ENCODE results near the gene TRA2A. TPM values are rescaled to one million over a fixed set of nuclear protein-coding genes. Genes with fewer than 3 reads are reported as not detected.

TRA2A gene
- total and polyA plus RNA-seq, 2 donors from 2014 or later = 46.4 to 67.1 TPM

DNA sequence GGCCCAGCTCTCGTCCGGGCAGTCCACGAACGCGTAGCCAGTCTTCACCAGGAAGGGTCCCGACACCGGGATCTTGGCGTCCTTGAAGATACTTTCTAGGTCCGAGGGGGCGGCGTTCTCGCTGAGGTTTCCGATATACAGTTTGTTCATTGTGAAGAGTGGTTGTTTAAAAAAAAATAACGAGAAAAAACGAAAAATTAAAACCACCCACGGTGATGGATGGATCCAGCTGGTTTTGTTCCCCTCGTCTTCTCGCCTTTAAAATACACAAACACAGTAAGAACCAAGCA lies 61.9 kb downstream of the TRA2A start:
- DNase-seq (no peak), FAIRE-seq (no peak)
- peak overlapping the region in 1 of 3 donors; percentile 73 for H3K9ac ChIP-seq (ENCODE audit: low read length in 3 of 3)
- peaks cover 0 to 5% (median 0%) of the 10 kb centered on the region in 3 donors for H3K9me3 ChIP-seq (ENCODE audit: control insufficient read depth in 2 of 3, insufficient read depth in 1 of 3, low read length in 3 of 3)
- H3K36me3 ChIP-seq (ENCODE audit: control insufficient read depth in 2 of 3, insufficient read depth in 3 of 3, low read length in 3 of 3) = no peaks in the 10 kb centered on the region
- H3K27me3 ChIP-seq (ENCODE audit: control insufficient read depth, insufficient read depth, low read length) = no peaks in the 10 kb centered on the region
- peak overlapping the region in 1 of 3 donors; percentile 80 for H3K4me3 ChIP-seq (ENCODE audit: low read length in 3 of 3)
- intact Hi-C loops (cut with DNase I) = no loop called here
- TF ChIP-seq, protein P1, sequence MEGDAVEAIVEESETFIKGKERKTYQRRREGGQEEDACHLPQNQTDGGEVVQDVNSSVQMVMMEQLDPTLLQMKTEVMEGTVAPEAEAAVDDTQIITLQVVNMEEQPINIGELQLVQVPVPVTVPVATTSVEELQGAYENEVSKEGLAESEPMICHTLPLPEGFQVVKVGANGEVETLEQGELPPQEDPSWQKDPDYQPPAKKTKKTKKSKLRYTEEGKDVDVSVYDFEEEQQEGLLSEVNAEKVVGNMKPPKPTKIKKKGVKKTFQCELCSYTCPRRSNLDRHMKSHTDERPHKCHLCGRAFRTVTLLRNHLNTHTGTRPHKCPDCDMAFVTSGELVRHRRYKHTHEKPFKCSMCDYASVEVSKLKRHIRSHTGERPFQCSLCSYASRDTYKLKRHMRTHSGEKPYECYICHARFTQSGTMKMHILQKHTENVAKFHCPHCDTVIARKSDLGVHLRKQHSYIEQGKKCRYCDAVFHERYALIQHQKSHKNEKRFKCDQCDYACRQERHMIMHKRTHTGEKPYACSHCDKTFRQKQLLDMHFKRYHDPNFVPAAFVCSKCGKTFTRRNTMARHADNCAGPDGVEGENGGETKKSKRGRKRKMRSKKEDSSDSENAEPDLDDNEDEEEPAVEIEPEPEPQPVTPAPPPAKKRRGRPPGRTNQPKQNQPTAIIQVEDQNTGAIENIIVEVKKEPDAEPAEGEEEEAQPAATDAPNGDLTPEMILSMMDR (IDR thresholded peaks at IDR 0.05; ENCODE audit: borderline replicate concordance, extremely low read depth, insufficient read depth) = no peak
- peaks cover 0 to 4% (median 2%) of the 10 kb centered on the region in 3 donors for H3K4me1 ChIP-seq (ENCODE audit: control insufficient read depth in 2 of 3, insufficient read depth in 2 of 3, low read depth in 1 of 3, low read length in 3 of 3)
- H3K27ac ChIP-seq (ENCODE audit: low read depth in 2 of 2, low read length in 2 of 2) = no peak overlapping the region

DNA sequence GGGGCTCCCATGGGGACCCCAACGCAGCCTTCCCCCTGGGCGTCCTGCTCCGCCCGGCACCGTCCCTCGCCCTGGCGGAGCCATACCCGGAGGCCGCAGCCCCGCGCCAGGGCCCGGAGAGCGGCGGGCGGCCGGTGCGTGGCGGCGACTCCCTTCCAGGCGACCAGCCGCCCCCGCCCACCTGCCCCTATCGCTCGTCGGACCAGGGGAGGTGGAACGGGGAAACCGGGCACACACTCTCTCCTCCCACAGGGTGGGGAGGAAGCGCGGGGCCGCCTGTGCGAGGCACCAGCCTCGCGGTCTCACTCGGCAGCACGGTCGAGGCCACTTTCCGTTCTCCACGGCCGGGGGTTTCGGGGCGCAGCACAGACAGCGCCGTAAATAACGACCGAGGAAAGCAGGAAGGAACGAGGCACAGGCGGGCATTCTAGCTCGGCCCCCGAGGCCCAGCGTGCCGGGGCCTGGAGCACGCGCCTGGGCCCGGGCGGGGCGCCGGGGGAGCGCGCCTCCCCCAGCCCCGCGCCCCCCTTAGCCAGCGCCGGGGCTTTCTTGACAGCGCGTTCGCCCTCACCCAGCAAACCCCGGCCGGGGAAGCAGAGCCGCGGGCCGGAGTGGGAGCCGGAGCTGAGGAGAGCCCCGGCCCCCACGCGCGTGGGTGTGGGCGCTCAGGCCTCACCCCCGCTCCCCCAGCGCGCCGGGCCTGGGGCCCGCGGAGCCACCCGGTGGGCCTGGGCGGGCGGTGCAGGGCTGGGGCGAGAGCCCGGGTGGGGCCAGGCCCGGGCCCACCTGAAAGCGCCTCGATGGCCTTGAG lies 62.4 kb downstream of the TRA2A start:
- no peaks in the 10 kb centered on the region for H3K9me3 ChIP-seq (ENCODE audit: control insufficient read depth in 2 of 3, insufficient read depth in 1 of 3, low read length in 3 of 3)
- peak overlapping the region in 1 of 3 donors; percentile 73 for H3K9ac ChIP-seq (ENCODE audit: low read length in 3 of 3)
- no peaks in the 10 kb centered on the region for H3K27me3 ChIP-seq (ENCODE audit: control insufficient read depth, insufficient read depth, low read length)
- H3K4me3 ChIP-seq (ENCODE audit: low read length in 3 of 3) = peak overlapping the region in 1 of 3 donors; percentile 80
- peaks cover 0 to 5% (median 2%) of the 10 kb centered on the region in 3 donors for H3K4me1 ChIP-seq (ENCODE audit: control insufficient read depth in 2 of 3, insufficient read depth in 2 of 3, low read depth in 1 of 3, low read length in 3 of 3)
- H3K27ac ChIP-seq (ENCODE audit: low read depth in 2 of 2, low read length in 2 of 2) = no peak overlapping the region
- intact Hi-C loops (cut with DNase I) = no loop called here
- TF ChIP-seq, protein P1 (IDR thresholded peaks at IDR 0.05; ENCODE audit: borderline replicate concordance, extremely low read depth, insufficient read depth) = no peak
- FAIRE-seq = no peak
- peak in 4 of 5 donors; percentile 26 to 75 (median 51) for DNase-seq
- H3K36me3 ChIP-seq (ENCODE audit: control insufficient read depth in 2 of 3, insufficient read depth in 3 of 3, low read length in 3 of 3) = no peaks in the 10 kb centered on the region

DNA sequence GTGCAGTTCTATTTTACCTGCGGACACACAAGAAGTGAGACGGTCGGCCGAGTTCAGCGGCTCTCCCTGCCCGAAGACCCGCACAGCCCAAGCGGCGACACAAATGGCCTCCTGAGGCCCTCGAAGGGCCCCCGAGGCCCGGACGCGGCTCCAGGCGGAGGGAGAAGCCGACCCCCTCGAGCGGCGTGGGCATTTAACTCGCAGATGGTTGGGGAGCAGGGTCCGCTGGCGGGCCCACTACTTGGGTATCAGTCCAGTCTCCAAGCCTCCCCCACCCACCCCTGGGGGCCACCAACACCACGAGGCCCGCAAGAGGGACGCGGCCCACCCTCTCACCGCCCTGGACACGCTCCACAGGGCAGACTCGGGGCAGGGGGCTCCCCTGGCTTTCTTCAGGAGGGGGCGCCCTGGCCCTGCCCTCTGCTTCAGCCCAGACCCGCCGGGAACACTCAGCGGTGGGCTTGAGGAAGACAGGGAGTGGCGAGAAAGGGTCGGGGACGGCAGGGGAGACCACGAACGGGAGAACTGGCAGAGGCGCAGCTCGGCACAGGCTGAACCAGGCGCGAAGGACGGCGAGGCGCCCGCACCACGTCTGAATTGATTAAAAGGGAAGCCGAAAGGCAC lies 63.1 kb downstream of the TRA2A start:
- FAIRE-seq (no peak), DNase-seq (peak; percentile 52 to 77 (median 70))
- intact Hi-C loops (cut with DNase I) = no loop called here
- Histone ChIP-seq H3K9ac (ENCODE audit: low read length in 3 of 3) (peak overlapping the region in 1 of 3 donors; percentile 86), H3K36me3 (ENCODE audit: control insufficient read depth in 2 of 3, insufficient read depth in 3 of 3, low read length in 3 of 3) (no peaks in the 10 kb centered on the region), H3K27me3 (ENCODE audit: control insufficient read depth, insufficient read depth, low read length) (no peaks in the 10 kb centered on the region), H3K27ac (ENCODE audit: low read depth in 2 of 2, low read length in 2 of 2) (no peak overlapping the region), H3K9me3 (ENCODE audit: control insufficient read depth in 2 of 3, insufficient read depth in 1 of 3, low read length in 3 of 3) (no peaks in the 10 kb centered on the region), H3K4me3 (ENCODE audit: low read length in 3 of 3) (peak overlapping the region in 1 of 3 donors; percentile 81), H3K4me1 (ENCODE audit: control insufficient read depth in 2 of 3, insufficient read depth in 2 of 3, low read depth in 1 of 3, low read length in 3 of 3) (peaks cover 0 to 5% (median 2%) of the 10 kb centered on the region in 3 donors)
- TF ChIP-seq, protein P1 (IDR thresholded peaks at IDR 0.05; ENCODE audit: borderline replicate concordance, extremely low read depth, insufficient read depth) = no peak

All from kidney (tissue), 14 donors.